Ammon's horn (tissue), 1 donor: ENCODE measurements around the gene SEC31A.
"Not testable (repeated sequence)": the region's sequence is repeated elsewhere in the genome, so short reads cannot be mapped to it uniquely, and the experiment has no call there.

ENCODE experiments used
- DNase-seq: peaks from one replicate; pipeline ENCODE4 v3.0.0-alpha.2; 2016; ENCODE audit warnings: low spot score

SEC31A gene

DNA sequence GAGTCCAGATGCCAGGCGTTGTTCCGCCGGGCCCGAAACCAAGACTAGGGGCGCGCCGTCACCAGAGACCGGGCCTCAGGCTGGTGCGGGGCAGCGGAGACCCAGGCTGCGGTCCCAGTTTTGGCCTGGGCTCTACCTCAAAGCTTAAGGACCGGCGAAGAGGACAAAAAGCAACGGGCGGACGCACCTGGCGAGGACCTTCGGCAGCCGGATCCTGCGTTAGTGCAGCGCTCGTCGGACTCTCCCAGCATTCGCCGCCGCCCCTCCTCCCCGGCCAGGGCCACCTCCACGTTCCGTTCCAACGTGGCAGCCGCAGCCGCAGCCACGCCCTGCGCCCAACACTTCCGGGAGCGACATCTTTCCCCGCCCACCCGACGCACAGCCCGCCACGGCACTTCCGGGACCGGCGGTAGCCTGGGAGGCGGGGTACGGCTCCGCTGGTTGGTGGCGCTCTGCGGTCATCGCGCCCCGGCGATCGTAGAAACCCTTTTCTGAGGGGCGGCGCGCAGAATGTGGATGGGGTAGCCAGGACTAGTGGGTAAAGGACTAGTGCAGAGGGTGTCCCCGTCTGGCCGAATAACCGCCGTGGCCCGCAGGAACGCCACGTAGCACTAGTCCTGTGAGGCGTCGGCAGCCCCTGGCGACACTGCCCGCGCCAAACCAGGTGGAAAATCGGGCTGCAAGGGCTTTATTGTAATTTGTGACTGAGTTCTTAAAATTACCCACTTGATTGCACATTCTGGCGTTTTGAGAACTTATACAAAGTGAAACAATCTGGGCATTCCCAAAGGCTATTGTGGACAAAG lies at the start of gene SEC31A:
Gene SEC31A (minus strand): TSS at position 253 of the 806 bp plus-strand sequence. CDS start 9,217 bp downstream, outside the sequence.
- DNase-seq = peak; percentile 97

DNA sequence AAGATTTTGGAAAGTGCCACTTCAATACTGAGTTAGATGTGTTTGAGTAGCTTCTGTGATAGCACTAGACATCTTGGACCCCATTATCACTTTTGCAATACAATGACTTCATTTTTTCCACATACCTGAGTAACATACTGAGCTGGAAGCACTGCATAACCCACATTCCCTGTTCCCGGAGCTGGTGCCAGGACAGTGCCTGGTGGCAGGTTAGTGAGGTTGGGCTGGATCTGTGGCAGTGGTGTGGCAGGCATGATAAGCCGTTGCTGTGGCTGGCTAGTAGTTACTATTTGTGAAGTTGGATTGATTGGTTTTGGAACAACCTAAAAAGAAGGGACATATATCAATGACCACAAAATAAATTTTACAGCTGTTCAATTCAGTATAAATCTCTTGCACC lies 48.5 kb upstream of the SEC31A start:
- no peak for DNase-seq

GRCh38 chr4:82934441-82934840 lies 43.5 kb upstream of the SEC31A start:
- DNase-seq = no peak

DNA sequence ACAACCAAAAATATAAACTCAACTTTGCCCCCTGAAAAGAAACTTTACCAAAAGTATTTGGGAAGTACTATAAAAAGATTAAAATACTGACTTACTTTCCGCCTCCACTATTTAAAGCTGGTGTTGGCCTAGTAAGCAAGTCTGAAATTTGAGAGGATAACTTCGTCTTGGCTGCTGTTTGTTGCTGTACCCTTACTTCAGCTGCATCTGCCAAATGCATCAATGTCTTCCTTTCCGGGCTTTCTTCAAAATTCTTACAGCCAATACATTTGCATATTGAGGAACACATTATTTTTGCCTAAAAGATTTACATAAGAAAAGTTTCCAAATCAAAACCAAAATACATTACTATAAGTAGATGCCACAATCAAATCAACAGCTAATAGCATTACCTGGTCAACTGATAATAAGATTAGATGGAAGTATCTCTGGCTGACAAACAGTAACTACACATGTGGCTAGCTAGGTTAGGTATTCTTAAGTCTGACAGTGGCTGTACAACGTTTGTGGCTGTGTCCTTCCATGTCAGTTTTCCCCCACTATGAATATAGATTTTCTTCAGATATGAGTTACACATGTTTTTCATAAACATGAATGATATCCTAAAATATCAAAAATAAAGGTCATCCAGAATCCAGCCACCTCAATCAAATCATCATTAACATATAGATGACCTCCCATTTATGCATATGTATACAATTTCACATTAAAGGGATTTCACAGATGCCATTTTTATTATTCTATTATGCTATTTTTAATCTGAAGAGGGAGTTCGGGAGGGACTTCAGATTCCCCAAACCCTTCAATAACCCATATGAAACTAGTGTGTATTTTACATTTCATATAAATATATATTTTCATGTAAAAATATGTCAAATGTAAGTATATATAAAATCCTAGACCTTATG lies 40.1 kb upstream of the SEC31A start:
- no peak for DNase-seq

DNA sequence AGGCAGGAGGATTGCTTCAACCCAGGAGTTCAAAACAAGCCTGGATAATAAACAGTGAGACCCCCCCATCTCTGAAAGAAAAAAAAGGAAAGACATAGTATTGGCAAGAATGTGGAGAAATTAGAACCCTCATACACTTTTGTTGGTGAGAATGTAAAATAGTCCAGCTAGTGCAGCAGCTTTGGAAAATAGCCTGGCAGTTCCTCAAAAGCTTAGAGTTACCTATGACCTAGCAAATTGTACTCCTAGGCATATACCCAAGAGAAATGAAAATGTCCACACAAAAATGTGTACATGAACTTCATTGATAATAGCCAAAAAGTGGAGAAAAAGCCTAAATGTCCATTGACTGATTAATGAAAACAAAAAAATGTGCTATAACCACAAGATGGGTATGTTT lies 30.8 kb upstream of the SEC31A start:
- DNase-seq = no peak

DNA sequence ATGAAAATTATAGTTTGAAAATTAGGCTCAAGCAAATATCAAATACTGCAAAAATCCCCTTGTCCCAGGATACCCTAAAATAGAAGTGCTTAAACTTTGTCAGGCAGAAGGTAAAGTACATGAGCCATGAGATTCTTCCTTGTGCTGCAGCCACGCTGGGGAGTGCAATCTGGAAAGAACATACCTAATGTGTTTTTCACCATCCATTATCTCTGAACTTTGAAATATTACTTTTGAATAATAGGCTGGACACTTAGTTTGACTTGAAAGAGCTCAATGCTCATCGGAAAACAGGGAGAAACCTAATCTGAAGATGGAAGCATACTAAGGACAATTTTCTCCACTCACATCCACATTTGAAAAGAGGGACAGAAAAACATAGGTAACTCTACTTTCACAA lies 28.4 kb upstream of the SEC31A start:
- DNase-seq = no peak

DNA sequence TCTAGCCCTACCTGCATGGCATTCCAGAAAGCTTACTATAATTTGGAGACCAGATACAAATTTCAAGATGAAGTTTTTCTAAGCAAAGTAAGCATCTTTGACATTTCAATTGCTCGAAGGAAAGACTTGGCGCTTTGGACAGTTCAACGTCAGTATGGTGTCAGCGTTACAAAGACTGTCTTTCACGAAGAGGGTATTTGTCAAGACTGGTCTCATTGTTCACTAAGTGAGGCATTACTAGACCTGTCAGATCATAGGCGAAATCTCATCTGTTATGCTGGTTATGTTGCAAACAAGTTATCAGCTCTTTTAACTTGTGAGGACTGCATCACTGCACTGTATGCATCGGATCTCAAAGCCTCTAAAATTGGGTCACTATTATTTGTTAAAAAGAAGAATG lies 27.1 kb upstream of the SEC31A start:
- DNase-seq = peak; percentile 70

DNA sequence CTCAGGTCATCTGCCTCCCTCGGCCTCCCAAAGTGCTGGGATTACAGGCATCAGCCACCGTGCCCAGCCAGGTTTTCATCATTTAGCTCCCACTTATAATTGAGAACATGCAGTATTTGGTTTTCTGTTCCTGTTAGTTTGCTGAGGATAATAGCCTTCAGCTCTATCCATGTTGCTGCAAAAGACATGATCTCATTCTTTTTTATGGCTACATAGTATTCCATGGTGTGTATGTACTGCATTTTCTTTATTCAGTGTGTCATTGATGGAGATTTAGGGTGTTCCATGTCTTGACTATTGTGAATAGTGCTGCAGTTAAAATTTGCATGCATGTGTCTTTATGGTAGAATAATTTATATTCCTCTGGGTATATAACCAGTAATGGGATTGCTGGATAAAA lies 23.0 kb upstream of the SEC31A start:
- not testable (repeated sequence) for DNase-seq

DNA sequence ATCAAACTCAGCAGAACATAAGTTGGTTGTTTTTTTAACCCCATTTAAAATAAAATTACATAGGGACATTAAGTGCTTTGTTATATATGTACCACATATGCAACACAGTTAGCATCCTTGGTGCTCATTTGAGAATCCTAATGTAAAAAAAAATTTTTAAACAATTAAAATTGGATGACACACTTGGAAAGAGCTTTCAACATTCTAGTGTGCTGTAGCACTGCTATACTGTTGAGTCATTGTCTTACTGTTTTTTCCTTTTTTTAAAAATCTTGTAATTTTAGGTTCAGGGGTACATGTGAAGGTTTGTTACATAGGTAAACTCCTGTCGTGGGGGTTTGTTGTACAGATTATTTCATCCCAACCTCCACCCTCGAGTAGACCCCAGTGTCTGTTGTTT lies 22.4 kb upstream of the SEC31A start:
- no peak for DNase-seq

- no peak for DNase-seq
Measured at GRCh38 chr4:82909326-82909725, 18.4 kb upstream of the SEC31A start.

- no peak for DNase-seq
Measured at GRCh38 chr4:82906469-82906868, 15.5 kb upstream of the SEC31A start.

GRCh38 chr4:82905205-82905604 lies 14.3 kb upstream of the SEC31A start:
- no peak for DNase-seq

- DNase-seq = no peak
Measured at GRCh38 chr4:82903737-82904136, 12.8 kb upstream of the SEC31A start.

DNA sequence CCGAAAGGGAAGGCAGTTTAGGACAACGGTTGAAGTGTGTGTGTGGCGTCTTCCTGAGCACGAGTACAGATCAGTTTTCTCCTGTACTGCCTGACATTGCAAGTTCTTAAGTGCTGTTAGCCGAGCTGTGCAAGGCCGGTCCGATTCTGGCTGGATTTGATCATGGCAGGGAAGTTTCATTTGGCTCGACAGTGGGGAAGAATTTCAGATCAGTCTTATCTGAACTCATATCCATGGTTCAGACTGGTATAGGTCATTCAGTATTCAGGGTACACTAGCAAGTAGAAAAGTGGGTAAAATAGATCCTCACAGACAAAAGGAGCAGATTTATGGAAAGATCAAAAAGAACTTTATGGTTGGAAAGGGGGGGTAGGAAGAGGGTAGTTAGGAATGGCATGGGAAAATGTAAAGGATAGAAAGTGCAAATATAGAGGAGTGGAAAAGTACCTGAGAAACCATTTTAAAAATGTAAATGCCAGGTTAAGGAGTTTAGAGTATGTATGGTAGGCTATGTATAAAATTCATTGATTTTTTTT lies 10.3 kb upstream of the SEC31A start:
- DNase-seq = no peak

GRCh38 chr4:82900411-82901182 lies 9.6 kb upstream of the SEC31A start, which contains the start of gene THAP9:
TSS of gene THAP9 (plus strand) at chr4:82900735. CDS start at chr4:82900803, 68 bp downstream.
- DNase-seq = peak; percentile 100

- no peak for DNase-seq
Measured at GRCh38 chr4:82900066-82900410, 9.1 kb upstream of the SEC31A start.

DNA sequence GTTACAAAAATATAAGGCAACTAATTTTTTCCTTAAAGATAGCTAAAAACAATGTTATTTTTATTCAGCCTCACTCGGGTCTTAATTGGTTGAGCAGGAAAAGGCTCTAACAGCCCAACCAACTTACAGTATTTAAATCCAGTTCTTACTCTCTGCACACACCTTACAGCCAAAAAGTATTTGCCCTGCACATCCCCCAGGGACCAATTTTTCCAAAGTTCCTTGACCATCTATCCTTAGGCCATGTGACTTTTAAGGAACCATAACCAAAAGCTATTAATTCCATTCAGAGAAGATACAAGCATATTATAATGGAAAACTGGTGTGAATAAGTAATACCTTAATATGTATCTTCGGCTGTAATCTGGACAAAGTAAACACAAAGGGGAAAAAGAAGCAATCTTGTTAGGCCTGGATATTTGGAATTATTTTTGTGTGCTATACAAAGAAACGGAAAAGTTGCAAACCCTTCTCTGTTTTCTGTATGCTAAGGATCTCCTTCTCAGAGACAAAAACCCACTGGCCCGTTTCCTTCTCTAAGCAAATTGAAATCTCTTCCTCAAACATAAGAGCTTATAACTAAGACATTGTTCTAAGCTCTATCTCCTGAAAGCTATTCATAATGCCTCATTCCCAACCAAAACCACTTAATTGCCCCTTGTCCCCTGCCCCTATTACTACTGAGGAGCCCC lies 8.6 kb upstream of the SEC31A start:
- no peak for DNase-seq

DNA sequence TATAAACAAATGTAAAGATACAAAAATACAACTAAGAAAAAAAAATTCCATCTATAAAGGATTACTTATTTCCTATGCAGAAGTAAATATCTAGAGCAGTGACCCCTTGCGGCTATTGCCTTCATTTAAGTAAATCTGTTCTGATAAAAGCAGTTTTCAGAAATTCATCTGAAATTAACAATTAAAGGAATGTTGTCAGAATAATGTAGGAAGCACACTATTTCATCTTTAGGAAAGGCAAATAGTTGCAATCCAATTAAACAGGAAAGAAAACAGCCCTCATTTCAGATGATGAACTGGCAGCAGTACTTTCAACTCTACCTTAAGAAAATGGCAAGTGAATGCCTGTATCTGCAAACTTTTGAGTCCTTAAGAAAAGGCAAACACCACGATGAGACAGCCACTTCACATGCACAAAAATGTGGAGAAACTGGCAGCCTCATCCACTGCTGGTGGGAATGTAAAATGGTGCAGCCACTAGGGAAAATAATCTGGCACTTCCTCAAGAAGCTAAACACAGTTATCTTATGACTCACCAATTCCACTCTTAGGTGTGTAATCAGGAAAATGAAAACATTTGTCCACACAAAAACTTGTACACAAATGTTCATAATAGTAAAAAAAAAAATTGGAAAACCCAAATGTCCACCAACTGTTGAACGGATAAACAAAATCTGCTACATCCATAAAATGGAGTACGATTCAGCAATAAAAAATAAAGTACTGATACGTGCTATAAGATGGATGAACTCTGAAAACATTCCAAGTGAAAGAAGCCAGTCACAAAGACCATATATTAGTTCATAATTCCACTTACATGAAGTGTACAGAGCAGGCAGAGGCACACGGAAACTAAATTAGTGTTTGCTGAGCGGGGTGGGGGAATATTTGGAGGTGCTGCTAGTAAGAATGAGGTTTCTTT lies 7.6 kb upstream of the SEC31A start:
- DNase-seq = peak; percentile 25

DNA sequence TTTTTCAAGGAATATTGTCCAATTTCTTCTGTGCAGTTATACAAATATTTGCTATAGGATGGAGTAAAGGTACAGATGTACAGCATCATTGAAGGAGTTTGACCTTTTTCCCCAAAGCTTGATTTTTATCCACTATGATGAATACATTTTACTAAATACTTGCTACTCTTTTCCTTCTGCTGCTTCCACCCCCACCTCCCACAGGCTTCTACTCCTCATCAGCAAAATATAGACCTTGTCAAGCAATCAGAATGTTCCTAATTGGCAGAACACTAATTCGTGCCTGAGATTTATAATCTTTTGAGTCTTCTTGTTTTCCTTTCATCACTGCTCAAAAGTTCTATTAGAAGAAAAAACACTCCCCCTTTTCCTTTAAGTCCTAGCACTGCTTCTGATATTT lies 5.8 kb upstream of the SEC31A start:
- DNase-seq = no peak

DNA sequence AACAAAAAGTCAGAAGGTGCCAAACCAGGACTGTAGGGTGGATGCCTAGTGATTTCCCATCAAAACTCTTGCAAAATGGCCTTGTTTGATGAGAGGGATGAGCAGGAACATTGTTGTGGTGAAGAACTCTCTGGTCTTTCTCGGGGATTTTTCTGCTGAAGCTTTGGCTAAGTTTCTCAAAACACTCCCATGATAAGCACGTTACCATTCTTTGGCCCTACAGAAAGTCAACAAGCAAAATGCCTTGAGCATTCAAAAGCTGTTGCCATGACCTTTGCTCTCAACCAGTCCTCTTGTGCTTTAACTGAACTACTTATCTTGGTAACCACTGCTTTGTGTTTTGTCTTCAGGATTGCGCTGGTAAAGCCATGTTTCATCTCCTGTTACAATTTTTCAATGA lies 3.0 kb upstream of the SEC31A start:
- no peak for DNase-seq
